DMS114 treated with DMSO at 0.1 percent for 48 hours (cell line): ENCODE data around the gene POLRMT.
A peak's percentile ranks its signal among the peaks of the same experiment; 100 is the strongest.

Source experiments
- DNase-seq: peaks from one replicate; lab custom pipeline; 2025; ENCODE audit not compliant: unreplicated experiment; lab: John Stamatoyannopoulos, UW

POLRMT gene

DNA sequence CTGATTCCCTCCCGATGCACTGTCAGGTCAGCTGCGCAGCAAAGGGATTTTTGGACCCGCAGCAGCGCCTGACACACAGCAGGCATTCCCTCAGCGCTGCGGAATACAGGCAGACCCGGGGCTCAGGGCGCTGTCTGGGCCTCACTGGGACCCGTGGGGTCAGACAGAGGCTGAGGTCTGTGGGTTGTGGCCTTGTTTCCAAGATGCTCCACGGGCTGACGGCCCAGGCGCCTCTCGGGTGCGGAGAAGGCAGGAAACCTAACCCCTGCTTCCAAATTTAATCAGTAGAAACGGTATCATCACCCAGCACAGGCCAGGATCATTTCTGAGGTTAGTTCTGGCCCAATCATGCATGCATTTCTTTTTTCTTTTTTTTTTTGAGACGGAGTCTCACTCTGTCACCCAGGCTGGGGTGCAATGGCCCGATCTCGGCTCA is 30.4 kb upstream of the POLRMT start:
- no peak for DNase-seq

DNA sequence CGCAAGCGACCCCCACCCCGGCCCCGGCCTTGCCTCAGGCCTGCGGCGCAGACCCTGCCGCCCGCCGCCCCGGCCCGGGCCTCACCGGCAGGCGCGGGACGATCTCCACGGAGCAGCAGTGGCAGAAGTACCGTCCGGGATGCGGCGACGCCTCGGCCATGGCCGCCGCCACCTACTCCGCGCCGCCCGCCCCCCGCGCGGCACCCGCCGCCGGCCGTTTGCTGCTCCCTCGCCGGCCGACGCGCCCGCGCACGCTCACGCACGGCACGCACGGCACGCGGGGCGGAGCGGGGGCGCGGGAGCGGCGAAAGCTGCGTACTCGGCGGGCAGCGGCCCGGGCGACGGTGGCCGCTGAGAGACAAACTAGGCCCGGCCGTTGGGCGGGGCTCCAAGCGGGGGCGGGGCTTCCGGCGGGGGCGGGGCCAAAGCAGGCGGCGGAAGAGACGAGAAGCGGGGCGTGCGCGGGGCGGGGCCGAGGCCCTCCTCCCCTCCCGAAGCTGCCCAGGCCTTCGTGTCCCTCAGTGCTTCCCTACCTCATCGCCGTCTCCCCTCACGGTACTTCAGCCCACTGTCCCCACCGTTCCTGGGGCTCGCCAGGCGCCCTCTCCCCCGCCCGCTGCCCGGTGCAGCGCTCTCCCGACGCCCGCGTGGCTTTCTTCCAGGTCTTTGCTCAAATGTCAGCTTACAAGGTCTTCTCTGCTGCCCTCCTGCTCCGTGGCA is 29.8 kb upstream of the POLRMT start, which contains the start of gene RNF126:
RNF126 (minus strand) TSS at position 253 of the 720 bp plus-strand sequence; CDS start at position 160, 93 bp downstream.
- DNase-seq, result peak; percentile 71

DNA sequence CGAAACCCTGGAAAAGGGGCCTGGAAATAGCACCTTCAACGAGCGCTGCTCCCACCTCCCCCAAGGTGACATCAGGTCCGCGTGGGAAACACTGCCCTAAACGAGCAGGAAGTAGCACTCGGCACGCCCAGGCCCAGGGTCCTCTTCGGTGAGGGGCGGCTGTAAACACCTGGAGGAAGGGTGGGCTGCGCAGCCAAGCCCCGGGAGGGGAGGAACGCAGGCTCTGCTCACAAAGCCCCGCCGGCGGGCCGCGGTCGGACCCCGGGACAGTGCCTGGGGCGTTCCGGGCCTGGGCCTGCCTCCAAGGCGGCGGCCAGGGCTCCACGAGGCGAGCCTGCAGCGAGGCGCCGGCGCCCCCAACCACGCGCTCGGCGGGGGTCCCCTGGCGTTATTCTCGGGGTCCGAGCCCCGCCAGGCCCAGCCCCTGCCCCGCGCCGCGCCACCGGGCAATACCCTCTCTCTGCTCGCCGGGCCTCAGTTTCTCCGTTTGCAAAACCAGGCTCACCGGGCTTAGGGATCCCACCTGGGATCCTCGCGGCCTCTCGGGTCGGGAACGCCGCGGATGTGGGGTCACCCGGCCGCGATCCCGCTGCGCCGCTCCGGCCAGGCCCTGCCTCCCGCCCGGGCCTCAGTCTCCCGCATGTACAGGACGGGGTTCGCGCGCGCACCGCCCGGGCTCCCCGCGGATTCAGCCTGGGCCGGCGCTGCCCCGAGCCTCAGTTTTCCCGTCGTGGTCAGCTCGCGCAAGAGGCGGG is 29.0 kb upstream of the POLRMT start:
- DNase-seq, result no peak

- no peak for DNase-seq
Observed at GRCh38 chr19:661427-662196, 28.3 kb upstream of the POLRMT start.

- no peak for DNase-seq
Observed at GRCh38 chr19:660793-661426, 27.6 kb upstream of the POLRMT start.

GRCh38 chr19:658916-659839 is 25.8 kb upstream of the POLRMT start:
- DNase-seq, result no peak

DNA sequence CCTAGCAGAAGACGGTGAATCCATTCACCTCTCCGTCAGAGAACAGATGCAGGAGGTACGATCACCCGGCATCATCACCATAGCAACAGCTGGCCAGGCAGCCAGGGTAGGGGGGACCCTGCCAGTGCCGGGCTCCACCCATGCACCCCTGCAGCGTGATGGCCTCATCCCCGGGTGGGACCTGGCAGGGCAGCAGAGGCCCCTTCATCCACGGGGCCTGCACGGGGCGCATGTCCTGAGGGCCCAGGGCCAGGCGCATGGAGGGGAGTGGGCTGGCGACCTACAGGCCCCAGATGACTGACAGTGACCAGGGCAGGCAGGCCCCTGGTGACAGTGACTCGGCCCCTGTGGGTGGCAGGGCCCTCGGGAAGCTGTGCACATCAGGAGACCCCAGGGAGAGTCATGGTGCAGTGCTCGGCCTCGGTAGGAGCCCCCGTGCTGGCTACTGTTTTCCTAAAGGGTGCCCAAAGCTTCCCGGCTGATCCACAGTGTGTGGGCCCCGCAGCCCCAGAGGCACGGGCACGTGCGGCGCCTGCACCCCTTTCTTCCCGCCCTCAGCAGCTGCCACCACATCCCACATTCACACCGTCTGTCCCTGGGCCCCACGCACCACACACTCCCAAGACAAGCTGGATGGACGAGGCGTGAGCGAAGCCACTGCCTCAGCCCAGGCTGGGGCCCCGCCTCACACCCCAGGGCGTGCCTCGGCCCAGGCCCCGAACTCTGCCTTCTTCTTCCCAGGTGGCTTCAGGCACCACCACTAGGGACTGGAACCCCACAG is 24.9 kb upstream of the POLRMT start:
- no peak for DNase-seq

GRCh38 chr19:657611-658010 is 24.3 kb upstream of the POLRMT start:
- no peak for DNase-seq

DNA sequence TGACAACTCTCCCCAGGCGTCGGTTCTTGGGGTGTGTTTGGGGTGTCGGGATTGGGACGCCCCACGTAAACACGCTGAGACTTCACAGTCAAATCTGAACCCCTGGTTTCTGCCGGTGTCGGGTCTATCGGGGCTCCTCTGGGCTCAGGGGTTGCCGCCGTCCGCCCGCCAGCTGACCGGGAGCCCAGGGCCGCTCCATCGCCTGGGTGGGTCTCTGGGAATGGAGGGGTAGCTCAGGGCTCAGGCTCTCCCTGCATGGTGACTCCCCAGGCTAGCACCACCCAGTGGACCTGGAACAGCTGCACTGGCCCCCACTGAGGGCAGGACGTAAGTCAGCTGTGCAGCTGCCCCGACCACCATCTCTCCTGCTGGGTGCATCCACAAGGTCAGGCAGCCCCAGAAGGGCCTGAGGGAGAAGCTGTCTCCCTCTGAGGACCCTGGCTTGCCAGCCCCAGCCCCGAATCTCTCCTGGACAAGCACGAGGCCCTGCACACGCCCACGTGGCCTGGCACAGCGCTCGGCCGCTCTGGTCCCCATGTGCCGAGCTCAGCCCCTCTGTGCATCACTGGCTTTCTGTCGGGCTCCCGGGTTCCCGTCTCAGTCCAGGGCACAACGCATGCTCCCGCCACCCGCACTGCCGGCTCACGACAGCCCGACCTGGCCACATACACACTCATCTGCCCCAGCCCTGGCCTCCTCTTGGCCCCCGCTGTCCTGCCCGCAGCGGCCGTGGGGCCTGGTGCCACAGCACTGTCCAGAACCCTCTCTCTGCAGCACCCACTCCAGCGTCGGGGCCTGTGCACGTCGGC is 23.6 kb upstream of the POLRMT start:
- no peak for DNase-seq

GRCh38 chr19:655691-656090 is 22.4 kb upstream of the POLRMT start:
- DNase-seq, result no peak

DNA sequence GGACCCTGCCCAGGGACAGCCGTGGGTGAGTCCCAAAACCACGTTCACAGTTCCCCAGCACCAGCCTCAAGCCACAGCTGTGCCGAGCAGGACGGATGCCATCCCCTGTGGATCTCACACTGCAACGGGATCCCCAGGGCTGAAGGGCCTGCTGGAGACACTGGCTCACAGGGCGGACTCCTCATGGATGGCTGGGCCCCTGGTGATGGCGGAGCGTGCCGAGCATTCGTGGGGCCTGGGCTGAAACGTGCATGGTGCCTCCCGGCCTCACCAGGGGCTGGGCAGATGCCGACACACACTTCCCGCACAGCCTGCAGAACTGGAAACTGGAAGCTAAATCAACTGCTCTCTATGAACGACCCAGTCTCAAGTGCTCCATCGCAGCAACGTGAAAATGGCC is 20.1 kb upstream of the POLRMT start:
- no peak for DNase-seq

GRCh38 chr19:652467-653389 is 19.4 kb upstream of the POLRMT start:
- no peak for DNase-seq

- no peak for DNase-seq
Observed at GRCh38 chr19:651991-652390, 18.7 kb upstream of the POLRMT start.

DNA sequence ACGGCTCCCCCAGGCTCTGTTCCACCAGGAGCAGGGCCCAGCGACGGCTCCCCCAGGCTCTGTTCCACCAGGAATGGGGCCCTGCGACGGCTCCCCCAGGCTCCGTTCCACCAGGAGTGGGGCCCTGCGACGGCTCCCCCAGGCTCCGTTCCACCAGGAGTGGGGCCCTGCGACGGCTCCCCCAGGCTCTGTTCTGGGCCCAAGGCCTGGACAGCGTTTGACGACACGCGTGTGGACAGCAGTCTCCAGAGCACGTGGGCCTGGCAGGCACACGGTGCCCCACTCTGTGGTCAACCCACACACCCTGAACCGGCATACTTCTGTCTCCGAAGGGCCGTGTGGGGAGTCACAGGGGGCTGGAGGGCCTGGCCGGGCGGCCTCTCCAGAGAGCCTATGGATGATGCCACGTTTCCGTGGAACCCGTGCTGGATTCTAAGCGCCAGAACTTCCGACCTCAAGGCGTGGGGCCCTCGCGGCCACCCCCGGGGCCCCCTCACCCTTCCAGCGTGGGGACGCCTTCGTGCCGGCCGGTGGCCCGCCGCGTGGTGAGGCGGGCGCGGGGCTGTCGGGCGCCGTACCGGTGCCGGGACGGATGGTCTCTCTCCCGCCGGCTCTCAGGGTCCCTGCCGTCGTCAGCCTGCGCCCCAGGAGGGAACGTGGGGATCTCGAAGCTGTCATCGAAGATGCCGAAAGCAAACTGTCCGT is 17.9 kb upstream of the POLRMT start:
- DNase-seq, result no peak

GRCh38 chr19:650121-650520 is 16.8 kb upstream of the POLRMT start:
- DNase-seq, result no peak

GRCh38 chr19:648904-649801 is 15.8 kb upstream of the POLRMT start:
- DNase-seq, result no peak
